ENCODE measurements around the gene DUS4L. TPM values are rescaled to one million over a fixed set of nuclear protein-coding genes. Genes with fewer than 3 reads are reported as not detected.
A peak's percentile ranks its signal among the peaks of the same experiment; 100 is the strongest.

DUS4L gene
- total RNA-seq, 1 experiment from 2014 or later, result 16.3 TPM

GRCh38 chr7:107592361-107593024, 28.7 kb downstream of the DUS4L start:
- ChIA-PET CTCF (interaction anchor here (0.8 kb wide), 3 partner anchors 130 to 150 kb away, joined by 3 to 4 read pairs (median 3); no protein-coding TSS in a partner anchor), POLR2A (interaction anchor here (1.5 to 4.7 kb wide), 2 partner anchors 8 to 102 kb away, joined by 3 to 43 read pairs; no protein-coding TSS in a partner anchor)
- Mint-ChIP-seq H3K4me1 (ENCODE audit: insufficient read depth, unreplicated experiment) (peaks cover 32% of the 10 kb centered on the region), H3K4me3 (ENCODE audit: unreplicated experiment) (no peak overlapping the region), H3K36me3 (ENCODE audit: insufficient read depth, unreplicated experiment) (peaks cover 16% of the 10 kb centered on the region), H3K9me3 (ENCODE audit: unreplicated experiment) (no peaks in the 10 kb centered on the region), H3K27ac (ENCODE audit: low read depth, unreplicated experiment) (peak overlapping the region; percentile 31), H3K27me3 (ENCODE audit: insufficient read depth, unreplicated experiment) (no peaks in the 10 kb centered on the region)
- intact Hi-C loops (cut with micrococcal nuclease), result no loop called here
- no peak for TF ChIP-seq CTCF (IDR thresholded peaks at IDR 0.05; ENCODE audit: unreplicated experiment)
- DNase-seq (ENCODE audit: unreplicated experiment), result peak; percentile 8
- no TSS peak for BruUV-seq (replicated peaks)

GRCh38 chr7:107593025-107593410, 29.2 kb downstream of the DUS4L start:
- intact Hi-C loops (cut with micrococcal nuclease), result no loop called here
- no peak for DNase-seq (ENCODE audit: unreplicated experiment)
- H3K27ac Mint-ChIP-seq (ENCODE audit: low read depth, unreplicated experiment), result peak overlapping the region; percentile 31
- no peak for TF ChIP-seq CTCF (IDR thresholded peaks at IDR 0.05; ENCODE audit: unreplicated experiment)
- no peaks in the 10 kb centered on the region for H3K9me3 Mint-ChIP-seq (ENCODE audit: unreplicated experiment)
- no TSS peak for BruUV-seq (replicated peaks)
- peaks cover 32% of the 10 kb centered on the region for H3K4me1 Mint-ChIP-seq (ENCODE audit: insufficient read depth, unreplicated experiment)
- ChIA-PET POLR2A (interaction anchor here (1.5 to 4.7 kb wide), 2 partner anchors 9 to 102 kb away, joined by 3 to 43 read pairs; no protein-coding TSS in a partner anchor), CTCF (interaction anchor here (0.8 to 0.9 kb wide), 2 partner anchors 130 to 150 kb away, joined by 3 to 4 read pairs; no protein-coding TSS in a partner anchor)
- no peaks in the 10 kb centered on the region for H3K27me3 Mint-ChIP-seq (ENCODE audit: insufficient read depth, unreplicated experiment)
- peaks cover 16% of the 10 kb centered on the region for H3K36me3 Mint-ChIP-seq (ENCODE audit: insufficient read depth, unreplicated experiment)
- no peak overlapping the region for H3K4me3 Mint-ChIP-seq (ENCODE audit: unreplicated experiment)

GRCh38 chr7:107594961-107595737, 31.4 kb downstream of the DUS4L start:
- BruUV-seq (replicated peaks), result no TSS peak

More at GRCh38 chr7:107594961-107595737, 31.4 kb downstream of the DUS4L start:
- no peak for TF ChIP-seq CTCF (IDR thresholded peaks at IDR 0.05; ENCODE audit: unreplicated experiment)
- CTCF ChIA-PET, result interaction anchor here (0.6 to 1.1 kb wide), 4 partner anchors 132 to 1926 kb away, joined by 3 to 4 read pairs (median 3); no protein-coding TSS in a partner anchor
- intact Hi-C loops (cut with micrococcal nuclease), result loop anchor here (1.0 to 2.0 kb wide), 2 partner anchors 14 to 130 kb away; partner anchors contain the start of gene BCAP29
- POLR2A ChIA-PET, result interaction anchor here (0.6 to 4.7 kb wide), 9 partner anchors 10 to 148 kb away, joined by 3 to 43 read pairs (median 3); partner anchors contain the start of genes BCAP29, CBLL1, COG5 and DUS4L
- no peaks in the 10 kb centered on the region for H3K9me3 Mint-ChIP-seq (ENCODE audit: unreplicated experiment)
- DNase-seq (ENCODE audit: unreplicated experiment), result peak; percentile 92
- H3K36me3 Mint-ChIP-seq (ENCODE audit: insufficient read depth, unreplicated experiment), result peaks cover 18% of the 10 kb centered on the region
- H3K4me1 Mint-ChIP-seq (ENCODE audit: insufficient read depth, unreplicated experiment), result peaks cover 27% of the 10 kb centered on the region
- peak overlapping the region; percentile 91 for H3K27ac Mint-ChIP-seq (ENCODE audit: low read depth, unreplicated experiment)
- no peaks in the 10 kb centered on the region for H3K27me3 Mint-ChIP-seq (ENCODE audit: insufficient read depth, unreplicated experiment)
- H3K4me3 Mint-ChIP-seq (ENCODE audit: unreplicated experiment), result peak overlapping the region; percentile 33

Data from MCF 10A (cell line).